ENCODE results near the gene MTCH1. TPM values are rescaled to one million over a fixed set of nuclear protein-coding genes. Genes with fewer than 3 reads are reported as not detected.

The MTCH1 gene
- total RNA-seq, 1 experiment from 2014 or later = 178 TPM

- Mint-ChIP-seq H3K27ac (ENCODE audit: unreplicated experiment) (no peak overlapping the region), H3K4me1 (ENCODE audit: low read depth, unreplicated experiment) (no peaks in the 10 kb centered on the region), H3K9me3 (ENCODE audit: unreplicated experiment) (no peaks in the 10 kb centered on the region), H3K36me3 (ENCODE audit: insufficient read depth, unreplicated experiment) (no peaks in the 10 kb centered on the region), H3K27me3 (ENCODE audit: insufficient read depth, unreplicated experiment) (no peaks in the 10 kb centered on the region), H3K4me3 (ENCODE audit: unreplicated experiment) (no peak overlapping the region)
- ChIA-PET POLR2A (interaction anchor here (0.5 kb wide), 1 partner anchor 25 kb away, joined by 3 read pairs; no protein-coding TSS in a partner anchor), CTCF (no interaction called here)
- no peak for DNase-seq
- no peak overlapping the region for H3K4me3 ChIP-seq (ENCODE audit: low read depth, low read length)
- intact Hi-C loops (cut with micrococcal nuclease; ENCODE audit: unreplicated experiment) = no loop called here
- H3K9me3 ChIP-seq = no peaks in the 10 kb centered on the region
- TF ChIP-seq CTCF (IDR thresholded peaks at IDR 0.05; ENCODE audit: insufficient read depth in 1 of 2, low read depth in 1 of 2, low read length in 1 of 2, severe bottlenecking in 1 of 2, unreplicated experiment in 1 of 2) = no peak
- H3K4me1 ChIP-seq = 0 out of 2 replicates have a peak, but pooled peaks cover 4% of the 10 kb centered on the region
- H3K36me3 ChIP-seq (ENCODE audit: control insufficient read depth, insufficient read depth, low read length) = no peaks in the 10 kb centered on the region
- BruUV-seq (replicated peaks) = no TSS peak
- H3K27me3 ChIP-seq (replicated peaks; ENCODE audit: control insufficient read depth, insufficient read depth, low read length) = no peaks in the 10 kb centered on the region
These were observed 24.3 kb downstream of the MTCH1 start for GRCh38 chr6:36961441-36962435.

GRCh38 chr6:36959555-36960250 is 26.3 kb downstream of the MTCH1 start:
- Mint-ChIP-seq H3K9me3 (ENCODE audit: unreplicated experiment) (no peaks in the 10 kb centered on the region), H3K36me3 (ENCODE audit: insufficient read depth, unreplicated experiment) (no peaks in the 10 kb centered on the region), H3K4me1 (ENCODE audit: low read depth, unreplicated experiment) (no peaks in the 10 kb centered on the region), H3K4me3 (ENCODE audit: unreplicated experiment) (no peak overlapping the region), H3K27me3 (ENCODE audit: insufficient read depth, unreplicated experiment) (no peaks in the 10 kb centered on the region), H3K27ac (ENCODE audit: unreplicated experiment) (no peak overlapping the region)
- ChIA-PET POLR2A (no interaction called here), CTCF (interaction anchor here (1.5 kb wide), 1 partner anchor 58 kb away, joined by 3 read pairs; no protein-coding TSS in a partner anchor)
- Histone ChIP-seq H3K4me1 (0 out of 2 replicates have a peak, but pooled peaks cover 4% of the 10 kb centered on the region), H3K4me3 (ENCODE audit: low read depth, low read length) (no peak overlapping the region), H3K36me3 (ENCODE audit: control insufficient read depth, insufficient read depth, low read length) (no peaks in the 10 kb centered on the region), H3K27me3 (replicated peaks; ENCODE audit: control insufficient read depth, insufficient read depth, low read length) (no peaks in the 10 kb centered on the region), H3K9me3 (no peaks in the 10 kb centered on the region)
- no peak for TF ChIP-seq CTCF (IDR thresholded peaks at IDR 0.05; ENCODE audit: insufficient read depth in 1 of 2, low read depth in 1 of 2, low read length in 1 of 2, severe bottlenecking in 1 of 2, unreplicated experiment in 1 of 2)
- DNase-seq = no peak
- BruUV-seq (replicated peaks) = no TSS peak
- intact Hi-C loops (cut with micrococcal nuclease; ENCODE audit: unreplicated experiment) = no loop called here

- no peak for DNase-seq
- no peaks in the 10 kb centered on the region for H3K36me3 ChIP-seq (ENCODE audit: control insufficient read depth, insufficient read depth, low read length)
- H3K27me3 Mint-ChIP-seq (ENCODE audit: insufficient read depth, unreplicated experiment) = no peaks in the 10 kb centered on the region
- ChIA-PET POLR2A (no interaction called here), CTCF (interaction anchor here (1.5 kb wide), 1 partner anchor 59 kb away, joined by 3 read pairs; no protein-coding TSS in a partner anchor)
- H3K9me3 ChIP-seq = no peaks in the 10 kb centered on the region
- no peak overlapping the region for H3K27ac Mint-ChIP-seq (ENCODE audit: unreplicated experiment)
- no TSS peak for BruUV-seq (replicated peaks)
- no peak for TF ChIP-seq CTCF (IDR thresholded peaks at IDR 0.05; ENCODE audit: insufficient read depth in 1 of 2, low read depth in 1 of 2, low read length in 1 of 2, severe bottlenecking in 1 of 2, unreplicated experiment in 1 of 2)
- no peak overlapping the region for H3K4me3 ChIP-seq (ENCODE audit: low read depth, low read length)
- H3K4me1 Mint-ChIP-seq (ENCODE audit: low read depth, unreplicated experiment) = no peaks in the 10 kb centered on the region
- intact Hi-C loops (cut with micrococcal nuclease; ENCODE audit: unreplicated experiment) = no loop called here
- H3K4me1 ChIP-seq = 0 out of 2 replicates have a peak, but pooled peaks cover 4% of the 10 kb centered on the region
- H3K36me3 Mint-ChIP-seq (ENCODE audit: insufficient read depth, unreplicated experiment) = no peaks in the 10 kb centered on the region
- no peak overlapping the region for H3K4me3 Mint-ChIP-seq (ENCODE audit: unreplicated experiment)
- no peaks in the 10 kb centered on the region for H3K27me3 ChIP-seq (replicated peaks; ENCODE audit: control insufficient read depth, insufficient read depth, low read length)
- no peaks in the 10 kb centered on the region for H3K9me3 Mint-ChIP-seq (ENCODE audit: unreplicated experiment)
These were observed 27.0 kb downstream of the MTCH1 start for GRCh38 chr6:36958775-36959554.
